Nephron progenitor cell (in vitro differentiated cells): ENCODE data around the gene HRH2.

Experiments
- DNase-seq: peaks from one replicate; pipeline ENCODE4 v3.0.0; 2021
- H3K27ac Mint-ChIP-seq: 2 replicates; pipeline ENCODE4 v1.8.0; 2021; ENCODE audit warnings: mild to moderate bottlenecking, moderate library complexity, mixed read lengths
- H3K27me3 Mint-ChIP-seq: 2 replicates; pipeline ENCODE4 v1.8.0; 2021; ENCODE audit warnings: mild to moderate bottlenecking, low read depth, mixed read lengths; ENCODE audit not compliant: poor library complexity
- H3K36me3 Mint-ChIP-seq: 2 replicates; pipeline ENCODE4 v1.8.0; 2021; ENCODE audit warnings: low read depth, mixed read lengths
- H3K4me1 Mint-ChIP-seq: 2 replicates; pipeline ENCODE4 v1.8.0; 2021; ENCODE audit warnings: mixed read lengths
- H3K4me3 Mint-ChIP-seq: 2 replicates; pipeline ENCODE4 v1.8.0; 2021; ENCODE audit warnings: mild to moderate bottlenecking, moderate library complexity, mixed read lengths
- H3K9me3 Mint-ChIP-seq: 2 replicates; pipeline ENCODE4 v1.8.0; 2021; ENCODE audit warnings: mild to moderate bottlenecking, moderate library complexity, mixed read lengths
- TF ChIP-seq, protein P1 (sequence below): fragments of 200-600 bp; sonication (generic); IDR thresholded peaks from 2 replicates; pipeline ENCODE4 v1.5.0; 2021; ENCODE audit warnings: antibody characterized with exemption

Gene HRH2

DNA sequence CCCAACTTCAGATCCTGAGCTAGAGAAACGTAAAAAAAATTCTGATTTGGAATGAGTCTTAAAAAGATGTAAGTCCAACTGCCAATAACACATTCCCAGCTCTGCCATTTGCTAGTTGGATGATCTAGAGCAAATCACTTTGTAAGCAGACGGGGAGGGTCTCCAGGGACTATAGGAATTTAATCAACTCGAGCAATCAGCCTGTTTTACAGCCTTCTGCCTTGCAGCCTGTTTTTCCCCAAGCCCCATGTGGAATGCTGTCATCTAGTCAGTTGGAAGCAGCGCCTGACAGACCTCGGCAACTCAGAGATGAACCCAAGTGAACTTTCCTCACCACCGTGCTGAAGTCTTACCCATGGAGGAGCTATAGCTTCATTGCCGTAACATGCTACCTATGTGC is 34.8 kb upstream of the HRH2 start:
- no peak overlapping the region for H3K27ac Mint-ChIP-seq
- H3K4me1 Mint-ChIP-seq: peaks cover 16% of the 10 kb centered on the region
- peaks cover 20% of the 10 kb centered on the region for H3K9me3 Mint-ChIP-seq
- H3K36me3 Mint-ChIP-seq: no peaks in the 10 kb centered on the region
- H3K27me3 Mint-ChIP-seq: peaks cover 10% of the 10 kb centered on the region
- no peak for DNase-seq
- no peak overlapping the region for H3K4me3 Mint-ChIP-seq
- TF ChIP-seq, protein P1, sequence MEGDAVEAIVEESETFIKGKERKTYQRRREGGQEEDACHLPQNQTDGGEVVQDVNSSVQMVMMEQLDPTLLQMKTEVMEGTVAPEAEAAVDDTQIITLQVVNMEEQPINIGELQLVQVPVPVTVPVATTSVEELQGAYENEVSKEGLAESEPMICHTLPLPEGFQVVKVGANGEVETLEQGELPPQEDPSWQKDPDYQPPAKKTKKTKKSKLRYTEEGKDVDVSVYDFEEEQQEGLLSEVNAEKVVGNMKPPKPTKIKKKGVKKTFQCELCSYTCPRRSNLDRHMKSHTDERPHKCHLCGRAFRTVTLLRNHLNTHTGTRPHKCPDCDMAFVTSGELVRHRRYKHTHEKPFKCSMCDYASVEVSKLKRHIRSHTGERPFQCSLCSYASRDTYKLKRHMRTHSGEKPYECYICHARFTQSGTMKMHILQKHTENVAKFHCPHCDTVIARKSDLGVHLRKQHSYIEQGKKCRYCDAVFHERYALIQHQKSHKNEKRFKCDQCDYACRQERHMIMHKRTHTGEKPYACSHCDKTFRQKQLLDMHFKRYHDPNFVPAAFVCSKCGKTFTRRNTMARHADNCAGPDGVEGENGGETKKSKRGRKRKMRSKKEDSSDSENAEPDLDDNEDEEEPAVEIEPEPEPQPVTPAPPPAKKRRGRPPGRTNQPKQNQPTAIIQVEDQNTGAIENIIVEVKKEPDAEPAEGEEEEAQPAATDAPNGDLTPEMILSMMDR: no peak

DNA sequence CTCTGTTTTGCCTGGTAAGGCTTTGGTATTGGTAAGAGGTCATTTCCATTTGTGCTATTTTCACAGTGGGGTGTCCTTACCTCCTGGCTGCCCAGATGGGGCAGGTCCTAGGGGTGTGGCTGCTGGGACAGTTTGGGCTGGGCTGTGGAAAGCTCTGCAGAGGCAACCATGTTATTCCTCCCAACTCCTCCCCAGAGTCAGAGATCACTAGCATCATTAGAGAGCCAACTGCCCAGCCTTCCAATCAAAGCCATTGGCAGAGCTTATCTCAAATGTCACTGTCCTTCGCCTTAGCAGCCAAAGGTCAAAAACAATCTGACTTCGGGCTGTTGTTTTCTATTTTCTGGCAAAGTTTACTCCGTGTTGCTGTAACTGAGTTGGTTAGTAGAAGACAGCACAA is 33.6 kb upstream of the HRH2 start:
- Mint-ChIP-seq H3K36me3 (no peaks in the 10 kb centered on the region), H3K4me3 (no peak overlapping the region), H3K9me3 (peaks cover 20% of the 10 kb centered on the region), H3K4me1 (peaks cover 16% of the 10 kb centered on the region), H3K27ac (no peak overlapping the region), H3K27me3 (peaks cover 11% of the 10 kb centered on the region)
- TF ChIP-seq, protein P1: no peak
- DNase-seq: no peak

DNA sequence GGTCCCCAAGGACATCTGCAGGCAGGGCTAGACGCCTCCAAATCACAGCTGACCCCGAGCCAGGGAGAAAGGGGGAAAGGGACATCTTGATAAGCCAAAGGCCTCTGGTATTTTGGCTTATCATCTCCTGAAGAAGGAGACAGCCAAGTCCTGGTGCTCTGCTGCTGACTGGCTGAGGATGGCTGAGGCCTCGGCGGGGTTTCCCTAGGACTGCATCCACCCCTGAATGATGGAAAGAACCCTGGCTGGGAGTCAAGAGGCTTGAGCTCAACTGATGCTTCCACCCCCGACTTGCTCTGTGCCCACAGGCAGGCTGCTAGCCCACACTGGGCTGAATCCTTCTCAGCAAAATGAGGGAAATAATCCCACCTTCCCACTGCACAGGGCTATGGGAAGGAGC is 30.9 kb upstream of the HRH2 start:
- no peak for DNase-seq
- TF ChIP-seq, protein P1: no peak
- Mint-ChIP-seq H3K9me3 (peaks cover 20% of the 10 kb centered on the region), H3K27me3 (peaks cover 17% of the 10 kb centered on the region), H3K36me3 (no peaks in the 10 kb centered on the region), H3K4me1 (peaks cover 16% of the 10 kb centered on the region), H3K4me3 (no peak overlapping the region), H3K27ac (peak overlapping the region; percentile 85)

DNA sequence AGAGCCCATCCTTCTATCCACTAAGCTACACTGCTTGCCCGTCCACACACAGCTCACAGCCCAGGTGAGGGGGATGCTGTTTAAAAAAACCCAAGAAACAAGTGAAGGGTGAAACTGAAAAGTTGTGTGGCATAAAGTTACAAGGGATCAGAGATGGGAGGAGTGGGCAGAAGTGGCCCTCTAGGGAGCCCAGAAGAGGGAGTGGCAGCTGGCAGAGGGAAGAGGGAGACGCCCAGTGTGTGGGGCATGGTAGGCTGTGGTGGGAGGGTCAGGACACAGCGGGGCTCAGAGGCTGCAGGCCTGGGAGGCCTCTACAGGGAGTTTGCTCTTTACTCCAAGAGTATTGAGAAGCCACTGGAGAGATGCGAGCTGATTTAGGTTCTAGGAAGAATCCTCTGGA is 30.1 kb upstream of the HRH2 start:
- no peaks in the 10 kb centered on the region for H3K36me3 Mint-ChIP-seq
- H3K4me1 Mint-ChIP-seq: peaks cover 15% of the 10 kb centered on the region
- no peak overlapping the region for H3K27ac Mint-ChIP-seq
- no peak overlapping the region for H3K4me3 Mint-ChIP-seq
- H3K9me3 Mint-ChIP-seq: peaks cover 18% of the 10 kb centered on the region
- DNase-seq: no peak
- peaks cover 17% of the 10 kb centered on the region for H3K27me3 Mint-ChIP-seq
- TF ChIP-seq, protein P1: no peak

DNA sequence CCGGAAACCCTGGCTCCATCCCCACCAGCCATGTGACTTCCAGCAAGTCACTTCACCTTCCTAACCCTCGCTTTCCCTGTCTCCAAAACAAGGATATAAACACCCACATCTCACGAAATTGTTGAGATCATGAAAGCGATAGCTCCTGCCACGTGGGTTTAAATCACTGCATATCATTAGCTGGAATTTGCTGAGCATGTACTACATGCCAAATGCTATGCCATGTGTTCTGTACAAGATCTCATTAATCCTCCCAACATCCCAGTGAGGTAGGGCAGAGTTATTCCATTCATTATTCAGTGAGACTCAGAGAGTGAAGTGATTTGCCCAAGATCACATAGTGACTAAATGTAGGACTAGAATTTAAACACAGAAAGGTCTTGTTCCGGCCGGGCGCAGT is 29.2 kb upstream of the HRH2 start:
- peaks cover 6% of the 10 kb centered on the region for H3K4me1 Mint-ChIP-seq
- TF ChIP-seq, protein P1: no peak
- no peak overlapping the region for H3K4me3 Mint-ChIP-seq
- H3K9me3 Mint-ChIP-seq: peaks cover 18% of the 10 kb centered on the region
- no peaks in the 10 kb centered on the region for H3K36me3 Mint-ChIP-seq
- DNase-seq: no peak
- H3K27me3 Mint-ChIP-seq: peaks cover 17% of the 10 kb centered on the region
- no peak overlapping the region for H3K27ac Mint-ChIP-seq

DNA sequence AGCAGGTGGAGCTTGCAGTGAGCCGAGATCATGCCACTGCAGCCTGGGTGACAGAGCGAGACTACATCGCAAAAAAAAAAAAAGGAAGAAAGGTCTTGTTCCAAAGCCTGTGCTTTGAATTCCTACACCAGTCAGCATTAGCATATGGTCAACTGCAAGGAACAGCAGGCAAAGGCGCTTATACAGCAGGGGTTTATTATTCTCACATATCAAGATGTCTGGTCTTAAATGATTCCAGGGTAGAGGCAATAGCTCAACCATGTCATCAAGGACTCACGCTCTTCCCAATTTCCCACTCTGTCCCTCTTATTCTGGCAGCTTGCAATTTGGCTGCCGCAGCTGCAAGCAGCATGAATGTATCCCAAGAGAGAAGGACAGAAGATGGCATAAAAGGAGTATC is 28.6 kb upstream of the HRH2 start:
- Mint-ChIP-seq H3K4me3 (no peak overlapping the region), H3K27me3 (peaks cover 20% of the 10 kb centered on the region), H3K4me1 (peaks cover 6% of the 10 kb centered on the region), H3K27ac (no peak overlapping the region), H3K36me3 (no peaks in the 10 kb centered on the region), H3K9me3 (peaks cover 18% of the 10 kb centered on the region)
- TF ChIP-seq, protein P1: no peak
- no peak for DNase-seq
